H1 (cell line): Measurements from ENCODE around the gene PTTG1IP. TPM values are rescaled to one million over a fixed set of nuclear protein-coding genes. Genes with fewer than 3 reads are reported as not detected.

Source experiments
- CTCF ChIA-PET: fragments of 300-600 bp; sonication (Branson Sonifier 250); formaldehyde crosslinking; loops from one replicate; lab custom pipeline; 2021; ENCODE audit not compliant: partially characterized antibody; lab: Charles Lee
- POLR2A ChIA-PET: fragments of 300-600 bp; sonication (Branson Sonifier 250); formaldehyde crosslinking; loops from one replicate; lab custom pipeline; 2021; ENCODE audit warnings: inconsistent platforms; ENCODE audit not compliant: partially characterized antibody; lab: Charles Lee
- DNase-seq, 2 experiments: peaks; one replicate each; pipeline versions ENCODE4 v3.0.0 to v3.0.0-alpha.2; 2010 to 2022; ENCODE audit warnings: low spot score in 2 of 2, low read depth in 1 of 2, mixed read lengths in 1 of 2
- FAIRE-seq: peaks from 2 replicates; lab custom pipeline; 2011; peaks lifted over from hg19 to GRCh38; lab: Jason Lieb, UNC
- H2AFZ ChIP-seq: 2 replicates; pipeline ENCODE4 v1.8.1; 2012; ENCODE audit warnings: low read length, inconsistent platforms
- H2AK5ac ChIP-seq: 2 replicates; pipeline ENCODE4 v1.6.1; 2013; ENCODE audit warnings: low read depth, low read length
- H2BK120ac ChIP-seq: replicated peaks from 2 replicates; pipeline ENCODE3; 2013; ENCODE audit warnings: low read depth, low read length, inconsistent platforms
- H2BK12ac ChIP-seq: 2 replicates; pipeline ENCODE4 v1.6.1; 2013; ENCODE audit warnings: low read depth, low read length
- H2BK15ac ChIP-seq: 2 replicates; pipeline ENCODE4 v1.6.1; 2013; ENCODE audit warnings: low read length
- H2BK20ac ChIP-seq: 2 replicates; pipeline ENCODE4 v1.6.1; 2013; ENCODE audit warnings: low read length
- H2BK5ac ChIP-seq: 2 replicates; pipeline ENCODE4 v1.6.1; 2013; ENCODE audit warnings: low read depth, low read length
- H3K14ac ChIP-seq: 2 replicates; pipeline ENCODE4 v1.6.1; 2013; ENCODE audit warnings: inconsistent platforms; ENCODE audit not compliant: insufficient read length
- H3K18ac ChIP-seq: 2 replicates; pipeline ENCODE4 v1.6.1; 2013; ENCODE audit warnings: low read length; ENCODE audit errors: extremely low read depth
- H3K23ac ChIP-seq: 2 replicates; pipeline ENCODE4 v1.6.1; 2013; ENCODE audit warnings: inconsistent platforms; ENCODE audit not compliant: insufficient read length
- H3K23me2 ChIP-seq: 2 replicates; pipeline ENCODE4 v1.6.1; 2013; ENCODE audit warnings: low read depth, low read length
- H3K27ac ChIP-seq: 2 replicates; pipeline ENCODE4 v1.6.1; 2011; ENCODE audit warnings: low read depth, low read length, inconsistent platforms
- H3K27me3 ChIP-seq, 4 experiments: replicated peaks in 1 of 4; 1 replicate in 1 of 4; 2 replicates in 3 of 4; pipeline versions ENCODE4 v1.6.1 to v1.8.1; 2011 to 2013; ENCODE audit warnings: low read length in 3 of 4, mild to moderate bottlenecking in 3 of 4, inconsistent platforms in 2 of 4, mixed read lengths in 2 of 4, moderate library complexity in 1 of 4; ENCODE audit not compliant: control insufficient read depth in 3 of 4, insufficient read depth in 3 of 4; ENCODE audit errors: extremely low read depth in 1 of 4
- H3K36me3 ChIP-seq, 4 experiments: 2 replicates each; pipeline versions ENCODE4 v1.6.1 to v1.8.1; 2011 to 2013; ENCODE audit warnings: mild to moderate bottlenecking in 4 of 4, low read length in 3 of 4, moderate library complexity in 2 of 4, control low read depth in 1 of 4, inconsistent platforms in 1 of 4; ENCODE audit not compliant: insufficient read depth in 4 of 4, control insufficient read depth in 2 of 4
- H3K4ac ChIP-seq: replicated peaks from 2 replicates; pipeline ENCODE3; 2013; ENCODE audit warnings: low read length, low read depth, mixed read lengths, inconsistent platforms; ENCODE audit not compliant: insufficient read length
- H3K4me1 ChIP-seq, 4 experiments: replicated peaks in 1 of 4; 1 replicate in 1 of 4; 2 replicates in 3 of 4; pipeline versions ENCODE4 v1.6.1 to v1.8.1; 2011 to 2013; ENCODE audit warnings: low read length in 3 of 4, inconsistent platforms in 2 of 4, mixed read lengths in 1 of 4; ENCODE audit not compliant: insufficient read depth in 4 of 4, control insufficient read depth in 3 of 4
- H3K4me2 ChIP-seq, 2 experiments: 2 replicates each; pipeline versions ENCODE4 v1.6.1 to v1.8.1; 2011 to 2013; ENCODE audit warnings: low read depth in 2 of 2, low read length in 2 of 2, control low read depth in 1 of 2, inconsistent platforms in 1 of 2, mild to moderate bottlenecking in 1 of 2; ENCODE audit not compliant: insufficient read depth in 1 of 2
- H3K4me3 ChIP-seq, 4 experiments: fragments of 200-600, 300-600 bp in 1 of 4; sonication (generic), shearing (Covaris generic), sonication (Bioruptor Twin) in 1 of 4; 2 replicates each; pipeline versions ENCODE4 v1.5.1 to v1.8.1; 2011 to 2016; ENCODE audit warnings: low read length in 4 of 4, low read depth in 3 of 4, control low read depth in 2 of 4, inconsistent platforms in 2 of 4, mild to moderate bottlenecking in 2 of 4, mixed read lengths in 1 of 4, moderate library complexity in 1 of 4; ENCODE audit not compliant: insufficient read depth in 2 of 4; ENCODE audit errors: extremely low read depth in 1 of 4
- H3K56ac ChIP-seq: replicated peaks from 2 replicates; pipeline ENCODE3; 2013; ENCODE audit warnings: low read depth, mild to moderate bottlenecking, mixed read lengths, low read length, inconsistent platforms; ENCODE audit not compliant: insufficient read length
- H3K79me1 ChIP-seq: 2 replicates; pipeline ENCODE4 v1.6.1; 2013; ENCODE audit warnings: low read depth, low read length, control low read depth
- H3K79me2 ChIP-seq, 2 experiments: 2 replicates each; pipeline versions ENCODE4 v1.6.1 to v1.8.1; 2012 to 2013; ENCODE audit warnings: low read length in 2 of 2, mild to moderate bottlenecking in 2 of 2, inconsistent platforms in 1 of 2; ENCODE audit not compliant: insufficient read depth in 2 of 2, control insufficient read depth in 1 of 2
- H3K9ac ChIP-seq, 4 experiments: replicated peaks in 1 of 4; 1 replicate in 1 of 4; 2 replicates in 3 of 4; pipeline versions ENCODE4 v1.6.1 to v1.8.1; 2011 to 2013; ENCODE audit warnings: low read depth in 3 of 4, low read length in 3 of 4, control low read depth in 2 of 4, mild to moderate bottlenecking in 2 of 4, moderate library complexity in 2 of 4, inconsistent platforms in 1 of 4; ENCODE audit errors: extremely low read depth in 1 of 4
- H3K9me3 ChIP-seq, 2 experiments: 2 replicates each; pipeline versions ENCODE4 v1.6.1 to v1.8.1; 2012 to 2013; ENCODE audit warnings: mild to moderate bottlenecking in 2 of 2, moderate library complexity in 2 of 2, control low read depth in 1 of 2, inconsistent platforms in 1 of 2, low read depth in 1 of 2, low read length in 1 of 2, mixed read lengths in 1 of 2; ENCODE audit not compliant: insufficient read depth in 2 of 2
- H4K20me1 ChIP-seq, 2 experiments: replicated peaks in 1 of 2; 2 replicates each; pipeline versions ENCODE3 to v1.8.1; 2011 to 2013; ENCODE audit warnings: inconsistent platforms in 2 of 2, low read length in 2 of 2, mild to moderate bottlenecking in 1 of 2; ENCODE audit not compliant: insufficient read depth in 2 of 2, control insufficient read depth in 1 of 2
- H4K5ac ChIP-seq: 2 replicates; pipeline ENCODE4 v1.6.1; 2013; ENCODE audit warnings: low read length, low read depth, mixed read lengths, inconsistent platforms; ENCODE audit not compliant: insufficient read length
- H4K8ac ChIP-seq: 2 replicates; pipeline ENCODE4 v1.8.0; 2013; ENCODE audit warnings: mild to moderate bottlenecking, moderate library complexity, low read length, inconsistent platforms; ENCODE audit not compliant: insufficient read depth; ENCODE audit errors: extremely low read depth
- H4K91ac ChIP-seq: replicated peaks from 2 replicates; pipeline ENCODE3; 2013; ENCODE audit warnings: low read length, mixed read lengths, inconsistent platforms; ENCODE audit not compliant: insufficient read length
- CBX5 ChIP-seq: fragments of 300-800, 300-1000 bp; sonication (generic); IDR thresholded peaks from 2 replicates; pipeline ENCODE4 v1.7.1; 2016; ENCODE audit warnings: antibody characterized with exemption, low read length, low read depth
- CEBPB ChIP-seq: IDR thresholded peaks from 2 replicates; pipeline ENCODE4 v1.6.1; 2012; ENCODE audit warnings: low read depth, low read length
- GABPA ChIP-seq: IDR thresholded peaks from 2 replicates; pipeline ENCODE4 v1.6.1; 2011; ENCODE audit warnings: mild to moderate bottlenecking, low read length, moderate library complexity, borderline replicate concordance; ENCODE audit not compliant: insufficient read depth
- KDM1A ChIP-seq: fragments of 200-600, 300-600 bp; sonication (generic); IDR thresholded peaks from 2 replicates; pipeline ENCODE4 v1.7.1; 2016; ENCODE audit warnings: mild to moderate bottlenecking, low read length, borderline replicate concordance
- KDM4A ChIP-seq: IDR thresholded peaks from one replicate; pipeline ENCODE4 v1.7.1; 2012; ENCODE audit warnings: low read depth, mild to moderate bottlenecking, moderate library complexity, low read length, inconsistent platforms; ENCODE audit not compliant: severe bottlenecking
- KDM5A ChIP-seq: fragments of 200-600 bp; IDR thresholded peaks from 2 replicates; pipeline ENCODE4 v1.7.1; 2012; ENCODE audit warnings: mild to moderate bottlenecking, low read length, inconsistent platforms, mixed read lengths
- MAFK ChIP-seq: IDR thresholded peaks from 2 replicates; pipeline ENCODE4 v1.6.1; 2012; ENCODE audit warnings: low read depth, mild to moderate bottlenecking, improper control_type of control experiment, low read length
- POU5F1 ChIP-seq: IDR thresholded peaks from 2 replicates; pipeline ENCODE4 v1.6.1; 2011; ENCODE audit warnings: low read depth, mild to moderate bottlenecking, low read length, moderate library complexity
- RNF2 ChIP-seq: fragments of 200-900, 300-1000 bp; sonication (generic); IDR thresholded peaks from 2 replicates; pipeline ENCODE4 v1.7.1; 2016; ENCODE audit warnings: borderline replicate concordance, low read depth, mild to moderate bottlenecking, antibody characterized with exemption, low read length; ENCODE audit not compliant: poor library complexity, severe bottlenecking; ENCODE audit errors: missing control alignments
- SP2 ChIP-seq: IDR thresholded peaks from 2 replicates; pipeline ENCODE4 v1.6.1; 2012; ENCODE audit warnings: mild to moderate bottlenecking, low read length, inconsistent platforms
- SRF ChIP-seq: IDR thresholded peaks from 2 replicates; pipeline ENCODE4 v1.6.1; 2011; ENCODE audit warnings: mild to moderate bottlenecking, low read depth, low read length, moderate library complexity
- TAF1 ChIP-seq: IDR thresholded peaks from 2 replicates; pipeline ENCODE4 v1.6.1; 2011; ENCODE audit warnings: mild to moderate bottlenecking, low read depth, low read length
- TCF12 ChIP-seq: IDR thresholded peaks from 2 replicates; pipeline ENCODE4 v1.6.1; 2011; ENCODE audit warnings: low read depth, mild to moderate bottlenecking, low read length
- WGBS, 2 experiments: shearing (Covaris generic) in 1 of 2; methylation state at CpG; one replicate each; pipeline versions ENCODE4 v1.1.6 to v1.1.7; 2013 to 2015; ENCODE audit warnings: low lambda C conversion rate in 2 of 2, mixed read lengths in 2 of 2, inconsistent platforms in 1 of 2, low coverage in 1 of 2, missing lambda C conversion rate in 1 of 2; ENCODE audit not compliant: insufficient replicate concordance in 2 of 2, insufficient coverage in 1 of 2, insufficient read length in 1 of 2; ENCODE audit errors: extremely low coverage in 1 of 2, missing lambda C conversion rate in 1 of 2; 5-methylcytosine and 5-hydroxymethylcytosine counted together
- polyA plus RNA-seq, 7 experiments: library from polyadenylated mRNA; depleted of rRNA in 3 of 7; stranded (reverse) in 5 of 7; unstranded in 2 of 7; fragments of >200 nt in 5 of 7; fragments of 200-250 nt in 2 of 7; gene quantifications; 1 replicate in 5 of 7; 2 replicates in 1 of 7; 4 replicates in 1 of 7; pipeline versions ENCODE4 v1.2.1 to v1.2.3, GENCODE V29; 2011 to 2013; ENCODE audit warnings: missing spikeins in 2 of 7, mixed read lengths in 2 of 7
- total RNA-seq: library from RNA; stranded (reverse); fragmentation: NEBNext Ultra II Directional; extraction: Animal tissue kit (Norgen Biotek cat#: 25700); gene quantifications from 2 replicates; pipeline ENCODE4 v1.2.1, GENCODE V29; 2021

The PTTG1IP gene
- total and polyA plus RNA-seq, 2 of the 8 experiments (the other 6 are each of a cell fraction or from before 2014, with no cell fraction given), result 90.8 to 130 TPM

DNA sequence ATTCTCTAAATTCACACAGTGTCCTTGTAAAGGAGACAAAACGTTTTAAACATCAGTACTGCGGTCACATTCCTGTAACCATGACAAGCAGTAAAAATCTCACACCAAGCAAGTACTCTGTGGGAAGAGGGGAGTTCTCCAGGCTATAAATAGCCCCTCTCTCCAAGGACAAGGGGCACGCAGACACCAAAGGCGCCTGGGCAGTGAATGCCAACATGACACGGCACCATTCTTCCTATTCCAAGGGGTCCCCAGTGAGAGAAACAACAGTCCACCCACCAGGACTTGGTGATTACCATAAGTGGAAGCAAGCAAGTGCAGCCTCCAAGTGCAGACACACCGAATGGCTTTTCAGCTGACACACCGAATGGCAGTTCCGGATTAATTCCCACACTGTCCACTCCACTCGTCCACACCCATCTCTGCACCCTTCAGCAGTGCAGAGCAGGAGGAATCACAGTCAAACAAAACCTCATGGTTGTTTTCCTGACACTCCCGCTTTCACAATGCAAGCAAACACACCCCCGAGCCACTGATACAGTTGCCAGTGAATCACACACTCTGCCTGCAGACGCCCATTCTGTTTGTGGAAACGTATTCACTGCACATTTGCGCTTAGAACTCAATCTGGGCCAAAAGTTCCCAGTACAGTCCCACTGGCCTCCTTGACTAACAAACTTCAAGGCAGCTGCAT, 1.8 kb downstream of the PTTG1IP start:
- peaks cover 45 to 64% of the 10 kb centered on the region in 2 experiments for H3K79me2 ChIP-seq
- no peak overlapping the region for H2BK5ac ChIP-seq
- peaks cover 0 to 19% (median 14%) of the 10 kb centered on the region in 4 experiments; a peak in 5 of 7 replicates for H3K27me3 ChIP-seq
- H2BK120ac ChIP-seq, result no peak overlapping the region
- H4K91ac ChIP-seq, result no peak overlapping the region
- peak overlapping the region in 3 of 4 experiments; percentile 71 to 95 (median 78); a peak in 3 of 8 replicates for H3K4me3 ChIP-seq
- no peaks in the 10 kb centered on the region for H3K9me3 ChIP-seq
- peak overlapping the region; percentile 93 to 95 for H3K4me2 ChIP-seq
- no peak overlapping the region for H3K56ac ChIP-seq
- no peak overlapping the region for H2BK20ac ChIP-seq
- 85% methylated on average over 14 of the region's 14 CpGs; no CpG with 5 or more reads in 1 of the 2 experiments for WGBS, 2 experiments
- H2BK15ac ChIP-seq, result peak overlapping the region; percentile 63; the same call in 1 of the 2 replicates
- FAIRE-seq (no peak), DNase-seq (no peak)
- ChIA-PET POLR2A (interaction anchor here (0.9 to 3.7 kb wide), 10 partner anchors 11 to 328 kb away, joined by 3 to 16 read pairs (median 5); partner anchors contain the start of gene UBE2G2), CTCF (interaction anchor here (0.6 to 1.2 kb wide), 4 partner anchors 19 to 101 kb away, joined by 3 read pairs; no protein-coding TSS in a partner anchor)
- H3K79me1 ChIP-seq, result peaks cover 21% of the 10 kb centered on the region
- no peak overlapping the region for H3K18ac ChIP-seq
- H3K23ac ChIP-seq, result no peak overlapping the region
- H3K14ac ChIP-seq, result no peak overlapping the region
- H3K4ac ChIP-seq, result no peak overlapping the region
- H2AK5ac ChIP-seq, result no peak overlapping the region
- H2AFZ ChIP-seq, result no peak overlapping the region
- H3K36me3 ChIP-seq, result no peaks in the 10 kb centered on the region; a peak in 1 of 8 replicates
- H3K4me1 ChIP-seq, result peaks cover 6 to 17% (median 12%) of the 10 kb centered on the region in 4 experiments
- H4K20me1 ChIP-seq, result peaks cover 21 to 41% of the 10 kb centered on the region in 2 experiments
- H4K8ac ChIP-seq, result no peak overlapping the region
- H2BK12ac ChIP-seq, result no peak overlapping the region
- no peak overlapping the region for H3K27ac ChIP-seq
- H3K9ac ChIP-seq, result peak overlapping the region in 2 of 4 experiments; percentile 34 to 48; a peak in 1 of 7 replicates
- H3K23me2 ChIP-seq, result peaks cover 16% of the 10 kb centered on the region
- no peak overlapping the region for H4K5ac ChIP-seq
- TF ChIP-seq CBX5 (no peak), KDM1A (no peak), GABPA (no peak), SRF (no peak), SP2 (no peak), RNF2 (no peak), KDM4A (no peak), KDM5A (no peak), TAF1 (no peak), TCF12 (no peak), POU5F1 (no peak), CEBPB (no peak), MAFK (no peak)
